ENCODE data around the gene FKBP15.

- TF ChIP-seq POLR2A (IDR thresholded peaks at IDR 0.05; ENCODE audit: low read length) (no peak), GATA1 (IDR thresholded peaks at IDR 0.05; ENCODE audit: low read depth, low read length) (no peak)
Measured at GRCh38 chr9:113227436-113227835, 6.4 kb upstream of the FKBP15 start.

Data from erythroblast (primary cell).